OCI-LY3 (cell line): ENCODE data around the gene MORC2.

Source experiments
- H2AFZ ChIP-seq: fragments of 200-600, 300-600 bp; shearing (Covaris generic); 2 replicates; pipeline ENCODE4 v1.6.0; 2014; ENCODE audit warnings: antibody characterized with exemption, low read depth, low read length
- H3K27ac ChIP-seq: fragments of 200-600, 300-600 bp; sonication (generic); 2 replicates; pipeline ENCODE4 v1.5.1; 2014; ENCODE audit warnings: mild to moderate bottlenecking, low read length, moderate library complexity, mixed read lengths
- H3K27me3 ChIP-seq: fragments of 200-600, 300-600 bp; sonication (generic); 2 replicates; pipeline ENCODE4 v1.6.1; 2014; ENCODE audit warnings: low read depth, low read length, mixed read lengths
- H3K36me3 ChIP-seq: fragments of 200-600, 300-600 bp; sonication (generic); replicated peaks from 2 replicates; pipeline ENCODE3; 2014; ENCODE audit warnings: low read depth, low read length, mixed read lengths
- H3K4me1 ChIP-seq: fragments of 300-600, 200-600 bp; sonication (generic); 2 replicates; pipeline ENCODE4 v1.6.1; 2014; ENCODE audit warnings: low read length, mixed read lengths
- H3K4me2 ChIP-seq: fragments of 200-600, 300-600 bp; sonication (generic); 2 replicates; pipeline ENCODE4 v1.6.1; 2014; ENCODE audit warnings: low read length, mixed read lengths
- H3K4me3 ChIP-seq: fragments of 300-600, 200-600 bp; sonication (generic); 2 replicates; pipeline ENCODE4 v1.5.1; 2014; ENCODE audit warnings: antibody characterized with exemption, mild to moderate bottlenecking, low read length, moderate library complexity
- H3K79me2 ChIP-seq: fragments of 300-600, 200-600 bp; shearing (Covaris generic); 2 replicates; pipeline ENCODE4 v1.6.1; 2014; ENCODE audit warnings: mild to moderate bottlenecking, low read length, mixed read lengths
- H3K9ac ChIP-seq: fragments of 300-600, 200-600 bp; shearing (Covaris generic); 2 replicates; pipeline ENCODE4 v1.6.0; 2014; ENCODE audit warnings: mild to moderate bottlenecking, low read length, moderate library complexity
- H3K9me3 ChIP-seq: fragments of 200-600, 300-600 bp; shearing (Covaris generic); 2 replicates; pipeline ENCODE4 v1.6.1; 2014; ENCODE audit warnings: low read length, mixed read lengths; ENCODE audit not compliant: insufficient read depth
- H4K20me1 ChIP-seq: fragments of 200-600, 300-600 bp; sonication (generic); 2 replicates; pipeline ENCODE4 v1.6.1; 2016; ENCODE audit warnings: low read length, mixed read lengths; ENCODE audit not compliant: insufficient read depth
- EZH2phosphoT487 ChIP-seq: fragments of 200-600 bp; shearing (Covaris generic); IDR thresholded peaks from 2 replicates; pipeline ENCODE4 v1.6.1; 2018; ENCODE audit warnings: antibody characterized with exemption, mixed run types, low read depth
- TF ChIP-seq, protein P1 (sequence below): fragments of 200-600, 300-600 bp; sonication (generic); IDR thresholded peaks from 2 replicates; pipeline ENCODE4 v1.5.1; 2014; ENCODE audit warnings: antibody characterized with exemption, low read length, low read depth

MORC2 gene

GRCh38 chr22:30876221-30876751, 92.3 kb downstream of the MORC2 start:
- Histone ChIP-seq H3K4me1 (no peaks in the 10 kb centered on the region), H3K27ac (no peak overlapping the region), H4K20me1 (no peaks in the 10 kb centered on the region), H3K36me3 (no peaks in the 10 kb centered on the region), H3K9me3 (no peaks in the 10 kb centered on the region), H3K9ac (no peak overlapping the region), H3K4me3 (no peak overlapping the region), H3K79me2 (no peaks in the 10 kb centered on the region), H3K4me2 (no peak overlapping the region), H2AFZ (no peak overlapping the region), H3K27me3 (no peaks in the 10 kb centered on the region)
- TF ChIP-seq, protein P1, sequence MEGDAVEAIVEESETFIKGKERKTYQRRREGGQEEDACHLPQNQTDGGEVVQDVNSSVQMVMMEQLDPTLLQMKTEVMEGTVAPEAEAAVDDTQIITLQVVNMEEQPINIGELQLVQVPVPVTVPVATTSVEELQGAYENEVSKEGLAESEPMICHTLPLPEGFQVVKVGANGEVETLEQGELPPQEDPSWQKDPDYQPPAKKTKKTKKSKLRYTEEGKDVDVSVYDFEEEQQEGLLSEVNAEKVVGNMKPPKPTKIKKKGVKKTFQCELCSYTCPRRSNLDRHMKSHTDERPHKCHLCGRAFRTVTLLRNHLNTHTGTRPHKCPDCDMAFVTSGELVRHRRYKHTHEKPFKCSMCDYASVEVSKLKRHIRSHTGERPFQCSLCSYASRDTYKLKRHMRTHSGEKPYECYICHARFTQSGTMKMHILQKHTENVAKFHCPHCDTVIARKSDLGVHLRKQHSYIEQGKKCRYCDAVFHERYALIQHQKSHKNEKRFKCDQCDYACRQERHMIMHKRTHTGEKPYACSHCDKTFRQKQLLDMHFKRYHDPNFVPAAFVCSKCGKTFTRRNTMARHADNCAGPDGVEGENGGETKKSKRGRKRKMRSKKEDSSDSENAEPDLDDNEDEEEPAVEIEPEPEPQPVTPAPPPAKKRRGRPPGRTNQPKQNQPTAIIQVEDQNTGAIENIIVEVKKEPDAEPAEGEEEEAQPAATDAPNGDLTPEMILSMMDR: no peak
- TF ChIP-seq EZH2phosphoT487: no peak

DNA sequence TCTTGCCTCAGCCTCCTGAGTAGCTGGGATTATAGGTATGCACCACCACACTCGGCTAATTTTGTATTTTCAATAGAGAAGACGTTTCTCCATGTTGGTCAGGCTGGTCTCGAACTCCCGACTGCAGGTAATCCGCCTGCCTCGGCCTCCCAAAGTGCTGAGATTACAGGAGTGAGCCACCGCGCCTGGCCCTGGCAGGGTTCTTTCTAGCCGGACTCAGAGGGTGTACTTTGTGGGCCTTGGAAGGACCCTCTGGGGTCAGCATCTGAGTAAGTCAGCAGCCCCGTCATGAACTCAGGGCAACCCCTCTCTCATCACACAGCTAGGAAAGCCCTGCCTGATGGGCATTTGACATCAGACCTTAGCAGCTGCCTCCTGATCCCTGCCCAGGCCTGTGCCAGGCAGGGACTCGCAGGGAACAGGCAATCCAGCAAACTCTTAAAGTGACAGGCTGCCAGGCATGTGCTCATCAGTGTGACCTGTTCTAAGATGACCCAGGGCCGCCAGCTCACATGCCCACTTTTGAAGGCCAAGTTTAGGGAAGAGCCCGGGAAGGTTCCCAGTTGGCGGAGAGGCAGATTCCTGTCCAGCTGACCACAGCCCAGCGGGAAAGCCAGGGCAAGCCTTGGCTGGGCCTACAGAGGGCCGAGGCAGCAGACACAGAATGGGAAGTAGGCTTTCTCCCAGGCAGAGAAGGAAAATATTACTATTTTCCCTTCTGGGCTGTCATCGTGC, 92.9 kb downstream of the MORC2 start:
- H3K36me3 ChIP-seq: no peaks in the 10 kb centered on the region
- H3K9me3 ChIP-seq: no peaks in the 10 kb centered on the region
- H3K9ac ChIP-seq: no peak overlapping the region
- no peak overlapping the region for H3K27ac ChIP-seq
- no peak overlapping the region for H3K4me3 ChIP-seq
- no peaks in the 10 kb centered on the region for H3K4me1 ChIP-seq
- H3K27me3 ChIP-seq: no peaks in the 10 kb centered on the region
- H3K79me2 ChIP-seq: no peaks in the 10 kb centered on the region
- H2AFZ ChIP-seq: no peak overlapping the region
- TF ChIP-seq, protein P1: no peak
- TF ChIP-seq EZH2phosphoT487: no peak
- no peaks in the 10 kb centered on the region for H4K20me1 ChIP-seq
- no peak overlapping the region for H3K4me2 ChIP-seq
